Brain microvascular endothelial cell (primary cell): ENCODE data around the gene FAM219A.
A peak's percentile ranks its signal among the peaks of the same experiment; 100 is the strongest.

ENCODE experiments used
- DNase-seq: peaks from one replicate; pipeline ENCODE4 v3.0.0-alpha.2; 2020
- H3K27ac ChIP-seq: fragments of 250-450 bp; sonication (Bioruptor Pico); 2 replicates; pipeline ENCODE4 v1.5.1; 2020; ENCODE audit warnings: mild to moderate bottlenecking, moderate library complexity
- H3K27me3 ChIP-seq: fragments of 250-450 bp; sonication (Bioruptor Pico); replicated peaks from 2 replicates; pipeline ENCODE4 v1.5.1; 2020; ENCODE audit warnings: mild to moderate bottlenecking
- H3K36me3 ChIP-seq: fragments of 250-450 bp; sonication (Bioruptor Pico); replicated peaks from 2 replicates; pipeline ENCODE4 v1.5.1; 2020; ENCODE audit warnings: mild to moderate bottlenecking
- H3K4me3 ChIP-seq: 2 replicates; pipeline ENCODE4 v1.5.1; 2011; ENCODE audit warnings: low read depth, mild to moderate bottlenecking, control low read depth, low read length, moderate library complexity
- CTCF ChIP-seq: IDR thresholded peaks from 2 replicates; pipeline ENCODE4 v1.5.1; 2011; ENCODE audit warnings: low read depth, mild to moderate bottlenecking, moderate library complexity, low read length, control low read depth, inconsistent platforms; ENCODE audit errors: missing control alignments
- in situ Hi-C: cut with HindIII; loops from 2 replicates; pipeline ENCODE4 v1.10.0; 2017; ENCODE audit warnings: low sequenced_read_pairs, low pct_ligation_motif_present

The FAM219A gene

GRCh38 chr9:34503406-34503805 lies 45.0 kb upstream of the FAM219A start:
- Histone ChIP-seq H3K27me3 (peaks cover 7% of the 10 kb centered on the region), H3K36me3 (no peaks in the 10 kb centered on the region), H3K27ac (no peak overlapping the region), H3K4me3 (no peak overlapping the region)
- no peak for TF ChIP-seq CTCF
- DNase-seq: no peak
- in situ Hi-C loops: no loop called here

DNA sequence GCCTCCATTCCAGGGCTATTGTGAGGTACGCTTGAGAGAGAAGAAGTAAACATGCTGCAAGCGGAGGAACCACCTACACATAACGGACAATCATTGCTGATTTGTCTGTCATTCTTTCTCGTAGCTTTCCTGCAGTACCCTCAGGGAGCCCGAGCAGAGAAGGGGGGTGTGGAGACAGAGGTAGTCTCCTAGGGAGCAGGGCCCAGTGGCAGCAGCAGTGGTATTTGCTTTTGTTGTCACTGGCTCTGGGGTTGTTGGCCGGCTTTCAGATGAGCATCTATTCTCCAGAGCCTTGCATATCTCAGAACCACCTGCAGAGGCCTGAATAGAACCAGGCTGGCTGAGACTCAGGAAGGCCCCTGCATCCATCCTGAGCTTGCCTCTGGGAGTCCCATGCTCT lies 44.5 kb upstream of the FAM219A start:
- peaks cover 7% of the 10 kb centered on the region for H3K27me3 ChIP-seq
- H3K27ac ChIP-seq: no peak overlapping the region
- H3K36me3 ChIP-seq: no peaks in the 10 kb centered on the region
- in situ Hi-C loops: no loop called here
- TF ChIP-seq CTCF: no peak
- no peak overlapping the region for H3K4me3 ChIP-seq
- DNase-seq: no peak

- no peaks in the 10 kb centered on the region for H3K36me3 ChIP-seq
- in situ Hi-C loops: no loop called here
- peaks cover 7% of the 10 kb centered on the region for H3K27me3 ChIP-seq
- H3K27ac ChIP-seq: no peak overlapping the region
- no peak for DNase-seq
- TF ChIP-seq CTCF: no peak
- H3K4me3 ChIP-seq: no peak overlapping the region
Measured at GRCh38 chr9:34502471-34502870, 44.1 kb upstream of the FAM219A start.

- H3K27me3 ChIP-seq: peaks cover 7% of the 10 kb centered on the region
- H3K36me3 ChIP-seq: no peaks in the 10 kb centered on the region
- no peak overlapping the region for H3K27ac ChIP-seq
- no peak overlapping the region for H3K4me3 ChIP-seq
- DNase-seq: no peak
- TF ChIP-seq CTCF: peak; percentile 51
- in situ Hi-C loops: no loop called here
Measured at GRCh38 chr9:34501889-34502425, 43.6 kb upstream of the FAM219A start.

DNA sequence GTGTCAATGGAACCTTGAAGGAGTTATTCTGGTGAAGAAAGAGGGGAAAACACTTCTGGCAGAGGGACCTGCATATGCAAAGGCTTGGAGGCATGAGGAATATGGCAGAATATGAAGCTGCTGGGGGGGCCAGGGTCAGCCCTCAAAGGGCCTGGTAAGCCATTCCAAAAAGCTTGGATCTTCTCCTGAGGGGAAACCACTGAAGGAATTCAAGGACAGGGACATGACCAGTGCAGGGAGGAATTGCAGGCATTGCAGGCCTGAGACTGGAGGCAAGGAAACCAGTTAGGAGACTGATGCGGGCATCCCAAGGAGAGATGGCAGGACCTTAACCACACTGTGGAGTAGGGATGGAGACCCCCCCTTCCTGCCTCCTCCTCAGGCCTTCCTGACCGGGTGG lies 43.0 kb upstream of the FAM219A start:
- Histone ChIP-seq H3K27me3 (peaks cover 7% of the 10 kb centered on the region), H3K4me3 (no peak overlapping the region), H3K36me3 (no peaks in the 10 kb centered on the region), H3K27ac (no peak overlapping the region)
- no peak for DNase-seq
- TF ChIP-seq CTCF: no peak
- in situ Hi-C loops: no loop called here

DNA sequence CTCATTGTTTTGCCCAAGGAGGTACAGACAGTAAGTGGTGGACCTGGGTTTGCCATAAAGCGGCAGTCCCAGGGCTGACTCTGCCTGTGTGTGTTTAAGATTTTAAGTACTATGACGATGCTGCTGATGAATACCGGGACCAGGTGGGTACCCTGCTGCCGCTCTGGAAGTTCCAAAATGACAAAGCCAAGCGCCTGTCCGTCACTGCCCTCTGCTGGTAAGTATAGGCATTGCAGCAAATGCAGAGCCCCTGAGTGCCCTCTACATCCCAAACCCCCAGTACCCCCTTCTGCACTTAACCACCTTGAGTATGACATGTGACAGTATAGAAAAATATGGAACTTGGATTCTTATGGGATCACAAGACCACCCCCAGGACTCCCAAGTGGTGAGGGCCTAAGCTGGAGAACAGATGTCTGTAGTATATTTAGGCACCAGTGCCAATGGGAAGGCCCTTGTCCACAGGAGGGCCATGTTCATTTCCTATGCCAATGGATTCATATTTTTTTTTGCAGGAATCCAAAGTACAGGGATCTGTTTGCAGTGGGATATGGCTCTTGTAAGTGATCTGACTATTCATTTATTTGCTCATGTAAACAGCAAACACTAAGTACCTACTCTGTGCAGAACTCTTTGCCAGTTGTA lies 42.4 kb upstream of the FAM219A start:
- Histone ChIP-seq H3K36me3 (no peaks in the 10 kb centered on the region), H3K27ac (no peak overlapping the region), H3K4me3 (no peak overlapping the region), H3K27me3 (peaks cover 7% of the 10 kb centered on the region)
- peak; percentile 99 for TF ChIP-seq CTCF
- DNase-seq: peak; percentile 28
- in situ Hi-C loops: no loop called here
